SK-N-SH (cell line): ENCODE data around the gene S100A6.

Source experiments
- CTCF ChIP-seq: fragments of 200-600 bp; sonication (generic); IDR thresholded peaks from 2 replicates; pipeline ENCODE4 v1.6.1; 2017; ENCODE audit warnings: antibody characterized with exemption, mild to moderate bottlenecking, moderate library complexity
- ELF1 ChIP-seq: IDR thresholded peaks from 2 replicates; pipeline ENCODE4 v1.4.0; 2012
- EP300 ChIP-seq, 2 experiments: IDR thresholded peaks; 2 replicates each; pipeline versions ENCODE4 v1.4.0 to v1.6.1; 2012; ENCODE audit warnings: borderline replicate concordance in 1 of 2, low read depth in 1 of 2, low read length in 1 of 2
- MEF2A ChIP-seq: IDR thresholded peaks from 2 replicates; pipeline ENCODE4 v1.4.0; 2012; ENCODE audit warnings: low read depth, borderline replicate concordance
- POLR2AphosphoS5 ChIP-seq: IDR thresholded peaks from 2 replicates; pipeline ENCODE4 v1.6.1; 2012; ENCODE audit warnings: low read depth, low read length
- RAD21 ChIP-seq: IDR thresholded peaks from 2 replicates; pipeline ENCODE4 v1.6.1; 2012; ENCODE audit warnings: mild to moderate bottlenecking, low read length
- REST ChIP-seq: IDR thresholded peaks from 2 replicates; pipeline ENCODE4 v1.6.1; 2012; ENCODE audit warnings: mild to moderate bottlenecking, low read depth, low read length, moderate library complexity
- TF ChIP-seq, protein P1 (sequence below): fragments of 150-350 bp; IDR thresholded peaks from 2 replicates; pipeline ENCODE4 v1.6.1; 2016; ENCODE audit warnings: mild to moderate bottlenecking, low read depth, low read length
- TF ChIP-seq, protein P2 (sequence below): fragments of 150-350 bp; IDR thresholded peaks from 2 replicates; pipeline ENCODE4 v1.6.1; 2017; ENCODE audit warnings: antibody characterized with exemption, low read length, low read depth, borderline replicate concordance

GRCh38 chr1:153498746-153499145 is 37.0 kb downstream of the S100A6 start:
- TF ChIP-seq EP300 (IDR thresholded peaks at IDR 0.05; ENCODE audit: borderline replicate concordance in 1 of 2, low read depth in 1 of 2, low read length in 1 of 2) (no peak), RAD21 (no peak), ELF1 (no peak), CTCF (no peak), REST (no peak), POLR2AphosphoS5 (no peak), MEF2A (no peak)
- TF ChIP-seq, protein P1, sequence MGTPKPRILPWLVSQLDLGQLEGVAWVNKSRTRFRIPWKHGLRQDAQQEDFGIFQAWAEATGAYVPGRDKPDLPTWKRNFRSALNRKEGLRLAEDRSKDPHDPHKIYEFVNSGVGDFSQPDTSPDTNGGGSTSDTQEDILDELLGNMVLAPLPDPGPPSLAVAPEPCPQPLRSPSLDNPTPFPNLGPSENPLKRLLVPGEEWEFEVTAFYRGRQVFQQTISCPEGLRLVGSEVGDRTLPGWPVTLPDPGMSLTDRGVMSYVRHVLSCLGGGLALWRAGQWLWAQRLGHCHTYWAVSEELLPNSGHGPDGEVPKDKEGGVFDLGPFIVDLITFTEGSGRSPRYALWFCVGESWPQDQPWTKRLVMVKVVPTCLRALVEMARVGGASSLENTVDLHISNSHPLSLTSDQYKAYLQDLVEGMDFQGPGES, result no peak
- TF ChIP-seq, protein P2, sequence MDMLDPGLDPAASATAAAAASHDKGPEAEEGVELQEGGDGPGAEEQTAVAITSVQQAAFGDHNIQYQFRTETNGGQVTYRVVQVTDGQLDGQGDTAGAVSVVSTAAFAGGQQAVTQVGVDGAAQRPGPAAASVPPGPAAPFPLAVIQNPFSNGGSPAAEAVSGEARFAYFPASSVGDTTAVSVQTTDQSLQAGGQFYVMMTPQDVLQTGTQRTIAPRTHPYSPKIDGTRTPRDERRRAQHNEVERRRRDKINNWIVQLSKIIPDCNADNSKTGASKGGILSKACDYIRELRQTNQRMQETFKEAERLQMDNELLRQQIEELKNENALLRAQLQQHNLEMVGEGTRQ, result no peak
